MCF 10A (cell line): ENCODE measurements around the gene ARF1. TPM values are rescaled to one million over a fixed set of nuclear protein-coding genes. Genes with fewer than 3 reads are reported as not detected.
A peak's percentile ranks its signal among the peaks of the same experiment; 100 is the strongest.

ENCODE experiments used
- BruUV-seq: library from RNA; stranded (reverse); fragments of 400-500 nt; replicated peaks from 2 replicates; lab custom pipeline; 2021; lab: Mats Ljungman, UMichigan
- CTCF ChIA-PET: fragments of 300-600 bp; sonication (Branson Sonifier 250); formaldehyde crosslinking; extraction: SDS; loops from one replicate; lab custom pipeline; 2021; ENCODE audit warnings: antibody characterized with exemption, inconsistent platforms; lab: Yijun Ruan, JAX
- POLR2A ChIA-PET: fragments of 300-600, 350-650 bp; sonication (Branson Sonifier 250); formaldehyde crosslinking; extraction: SDS; loops from one replicate; lab custom pipeline; 2020; ENCODE audit warnings: antibody characterized with exemption, inconsistent platforms; lab: Yijun Ruan, JAX
- DNase-seq: peaks from one replicate; pipeline ENCODE4 v3.0.0-alpha.2; 2018; ENCODE audit not compliant: unreplicated experiment
- H3K27ac Mint-ChIP-seq: one replicate; pipeline ENCODE4 v1.8.0; 2022; ENCODE audit warnings: mild to moderate bottlenecking, low read depth, mixed read lengths; ENCODE audit not compliant: unreplicated experiment
- H3K27me3 Mint-ChIP-seq: one replicate; pipeline ENCODE4 v1.8.0; 2022; ENCODE audit warnings: mixed read lengths; ENCODE audit not compliant: insufficient read depth, unreplicated experiment
- H3K36me3 Mint-ChIP-seq: one replicate; pipeline ENCODE4 v1.8.0; 2022; ENCODE audit warnings: mild to moderate bottlenecking, moderate library complexity, mixed read lengths; ENCODE audit not compliant: insufficient read depth, unreplicated experiment
- H3K4me1 Mint-ChIP-seq: one replicate; pipeline ENCODE4 v1.8.0; 2022; ENCODE audit warnings: mixed read lengths; ENCODE audit not compliant: insufficient read depth, unreplicated experiment
- H3K4me3 Mint-ChIP-seq: one replicate; pipeline ENCODE4 v1.8.0; 2022; ENCODE audit warnings: mild to moderate bottlenecking, moderate library complexity, mixed read lengths; ENCODE audit not compliant: unreplicated experiment
- H3K9me3 Mint-ChIP-seq: one replicate; pipeline ENCODE4 v1.8.0; 2022; ENCODE audit warnings: mixed read lengths; ENCODE audit not compliant: unreplicated experiment
- intact Hi-C: fragments of 100-400 bp; cut with micrococcal nuclease; formaldehyde crosslinking; loops from 2 replicates; pipeline ENCODE4 v1.14.1; 2022
- total RNA-seq: library from RNA; stranded (reverse); gene quantifications from 2 replicates; pipeline ENCODE4 v1.2.3, GENCODE V29; 2022
- TF ChIP-seq, protein P1 (sequence below): fragments of 200-600 bp; IDR thresholded peaks from one replicate; pipeline ENCODE4 v1.8.0; 2022; ENCODE audit warnings: antibody characterized with exemption, mild to moderate bottlenecking; ENCODE audit not compliant: unreplicated experiment

ARF1 gene
- total RNA-seq, 1 experiment from 2014 or later, result 870 TPM

DNA sequence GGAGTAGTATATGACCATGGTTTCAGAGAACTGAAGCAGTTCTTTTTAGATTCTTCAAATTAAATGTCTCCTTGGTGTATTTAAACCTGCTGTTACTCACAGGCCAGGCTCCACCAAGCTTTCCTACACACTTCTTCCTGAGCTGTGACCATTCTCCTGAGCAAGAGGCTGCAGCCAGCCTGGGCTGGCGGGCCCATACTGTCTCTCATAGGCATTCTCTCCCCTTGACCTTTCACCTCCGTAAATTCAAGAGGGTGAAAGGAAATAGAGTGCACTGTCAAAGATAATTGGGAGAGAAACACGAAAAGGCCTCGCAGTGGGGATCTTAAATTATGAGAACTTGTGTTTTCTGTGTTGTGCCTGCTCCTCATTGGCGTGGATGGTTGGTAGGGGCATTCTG is 2.3 kb downstream of the ARF1 start:
- POLR2A ChIA-PET, result interaction anchor here (0.6 to 7.9 kb wide), 25 partner anchors 8 to 1144 kb away, joined by 3 to 128 read pairs (median 8); partner anchors contain the start of genes C1orf35, GUK1, IBA57 and MRPL55
- Mint-ChIP-seq H3K9me3 (no peaks in the 10 kb centered on the region), H3K27me3 (no peaks in the 10 kb centered on the region), H3K4me3 (peak overlapping the region; percentile 98), H3K4me1 (peaks cover 67% of the 10 kb centered on the region), H3K36me3 (peaks cover 59% of the 10 kb centered on the region), H3K27ac (peak overlapping the region; percentile 97)
- CTCF ChIA-PET, result interaction anchor here (0.7 to 4.0 kb wide), 7 partner anchors 13 to 183 kb away, joined by 3 to 42 read pairs (median 6); partner anchors contain the start of genes IBA57, MRPL55 and WNT3A
- no peak for DNase-seq
- no TSS peak for BruUV-seq
- TF ChIP-seq, protein P1, sequence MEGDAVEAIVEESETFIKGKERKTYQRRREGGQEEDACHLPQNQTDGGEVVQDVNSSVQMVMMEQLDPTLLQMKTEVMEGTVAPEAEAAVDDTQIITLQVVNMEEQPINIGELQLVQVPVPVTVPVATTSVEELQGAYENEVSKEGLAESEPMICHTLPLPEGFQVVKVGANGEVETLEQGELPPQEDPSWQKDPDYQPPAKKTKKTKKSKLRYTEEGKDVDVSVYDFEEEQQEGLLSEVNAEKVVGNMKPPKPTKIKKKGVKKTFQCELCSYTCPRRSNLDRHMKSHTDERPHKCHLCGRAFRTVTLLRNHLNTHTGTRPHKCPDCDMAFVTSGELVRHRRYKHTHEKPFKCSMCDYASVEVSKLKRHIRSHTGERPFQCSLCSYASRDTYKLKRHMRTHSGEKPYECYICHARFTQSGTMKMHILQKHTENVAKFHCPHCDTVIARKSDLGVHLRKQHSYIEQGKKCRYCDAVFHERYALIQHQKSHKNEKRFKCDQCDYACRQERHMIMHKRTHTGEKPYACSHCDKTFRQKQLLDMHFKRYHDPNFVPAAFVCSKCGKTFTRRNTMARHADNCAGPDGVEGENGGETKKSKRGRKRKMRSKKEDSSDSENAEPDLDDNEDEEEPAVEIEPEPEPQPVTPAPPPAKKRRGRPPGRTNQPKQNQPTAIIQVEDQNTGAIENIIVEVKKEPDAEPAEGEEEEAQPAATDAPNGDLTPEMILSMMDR, result no peak
- intact Hi-C loops, result loop anchor here (2.0 to 5.0 kb wide), 2 partner anchors 18 to 137 kb away; partner anchors contain the start of genes C1orf35 and WNT9A

DNA sequence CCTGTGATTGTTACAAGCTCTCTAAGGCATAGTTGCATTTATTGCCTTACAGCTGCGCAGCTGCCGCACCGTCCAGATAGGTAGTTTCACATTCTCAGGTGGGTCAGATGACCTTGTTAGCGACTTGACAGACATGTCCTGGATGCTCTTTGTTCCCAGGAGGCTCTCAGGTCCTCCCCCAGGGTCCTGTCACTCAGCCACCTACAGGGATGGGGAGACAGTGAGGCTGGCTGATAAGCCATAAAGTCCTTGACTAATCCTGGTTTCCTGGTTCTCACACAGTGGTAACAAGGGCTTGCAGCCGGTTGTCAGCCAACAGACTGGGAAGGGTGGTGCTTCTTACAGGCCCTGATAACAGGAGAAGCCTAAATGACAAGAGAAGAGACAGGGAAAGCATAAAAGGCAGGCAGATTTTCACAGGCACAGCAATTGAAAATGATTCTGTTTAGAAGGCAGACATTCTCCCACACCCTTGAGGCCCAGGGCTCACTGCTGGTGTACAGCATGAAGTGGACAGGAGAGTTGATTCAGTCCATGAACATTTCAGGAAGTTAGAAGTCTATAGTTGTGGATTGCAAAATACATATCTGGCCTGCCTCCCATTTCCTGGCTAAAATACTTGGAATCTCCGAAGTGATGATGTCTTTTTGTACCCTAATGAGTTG is 2.9 kb downstream of the ARF1 start:
- Mint-ChIP-seq H3K4me3 (peak overlapping the region; percentile 98), H3K9me3 (no peaks in the 10 kb centered on the region), H3K4me1 (peaks cover 73% of the 10 kb centered on the region), H3K27me3 (no peaks in the 10 kb centered on the region), H3K36me3 (peaks cover 63% of the 10 kb centered on the region), H3K27ac (peak overlapping the region; percentile 97)
- ChIA-PET CTCF (interaction anchor here (0.7 to 4.0 kb wide), 7 partner anchors 12 to 184 kb away, joined by 3 to 42 read pairs (median 6); partner anchors contain the start of genes IBA57, MRPL55 and WNT3A), POLR2A (interaction anchor here (0.6 to 7.9 kb wide), 12 partner anchors 7 to 137 kb away, joined by 3 to 128 read pairs (median 37); partner anchors contain the start of genes C1orf35, GUK1, IBA57 and MRPL55)
- TF ChIP-seq, protein P1, result no peak
- no TSS peak for BruUV-seq
- intact Hi-C loops, result loop anchor here (2.0 to 5.0 kb wide), 2 partner anchors 17 to 138 kb away; partner anchors contain the start of genes C1orf35 and WNT9A
- DNase-seq, result peak; percentile 85

DNA sequence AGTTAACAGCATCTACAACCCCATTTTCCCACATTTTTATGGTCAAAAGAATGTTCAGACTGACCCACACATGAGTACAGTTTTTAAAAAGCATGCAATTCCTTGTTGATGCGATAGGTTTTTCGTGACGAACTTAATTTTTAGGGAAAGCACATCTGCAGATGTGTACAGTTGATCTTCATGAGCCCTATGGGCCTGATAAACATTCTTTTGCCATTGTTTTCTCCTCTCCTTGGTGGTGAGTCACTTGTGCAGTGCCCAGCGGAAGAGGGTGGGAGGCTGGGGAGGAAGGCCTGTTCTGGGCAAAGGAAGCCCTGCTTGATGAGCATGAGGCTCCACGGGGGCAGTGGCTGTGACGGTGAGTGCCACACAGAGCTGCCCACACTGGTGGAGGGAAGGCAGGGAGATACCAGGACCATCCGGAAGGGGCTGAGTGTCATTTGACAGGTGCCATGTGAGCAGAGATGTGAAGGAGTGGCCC is 5.3 kb downstream of the ARF1 start:
- peaks cover 82% of the 10 kb centered on the region for H3K4me1 Mint-ChIP-seq
- intact Hi-C loops, result loop anchor here (5.0 kb wide), 1 partner anchor 141 kb away; the partner anchor contains the start of gene WNT9A
- ChIA-PET CTCF (interaction anchor here (0.6 to 7.4 kb wide), 8 partner anchors 14 to 89 kb away, joined by 3 to 72 read pairs (median 4); no protein-coding TSS in a partner anchor), POLR2A (interaction anchor here (0.6 to 7.9 kb wide), 14 partner anchors 12 to 369 kb away, joined by 3 to 56 read pairs (median 4); partner anchors contain the start of genes GUK1 and MRPL55)
- peaks cover 80% of the 10 kb centered on the region for H3K36me3 Mint-ChIP-seq
- H3K4me3 Mint-ChIP-seq, result peak overlapping the region; percentile 77
- H3K9me3 Mint-ChIP-seq, result no peaks in the 10 kb centered on the region
- peak; percentile 95 for DNase-seq
- no TSS peak for BruUV-seq
- no peaks in the 10 kb centered on the region for H3K27me3 Mint-ChIP-seq
- H3K27ac Mint-ChIP-seq, result peak overlapping the region; percentile 78
- TF ChIP-seq, protein P1, result no peak
